T1000 (cell line): ENCODE results near the gene IGLL5.

Experiments used
- DNase-seq: peaks from one replicate; lab custom pipeline; 2025; ENCODE audit warnings: mixed read lengths; lab: John Stamatoyannopoulos, UW

The IGLL5 gene

GRCh38 chr22:22887621-22888503, at the start of gene IGLL5:
IGLL5 (plus strand) TSS chr22:22887816; CDS start chr22:22888054, 238 bp downstream.
- no peak for DNase-seq

- DNase-seq: no peak
Observed at GRCh38 chr22:22838148-22838786, 49.3 kb upstream of the IGLL5 start.

- no peak for DNase-seq
Observed at GRCh38 chr22:22839570-22840314, 47.9 kb upstream of the IGLL5 start.

DNA sequence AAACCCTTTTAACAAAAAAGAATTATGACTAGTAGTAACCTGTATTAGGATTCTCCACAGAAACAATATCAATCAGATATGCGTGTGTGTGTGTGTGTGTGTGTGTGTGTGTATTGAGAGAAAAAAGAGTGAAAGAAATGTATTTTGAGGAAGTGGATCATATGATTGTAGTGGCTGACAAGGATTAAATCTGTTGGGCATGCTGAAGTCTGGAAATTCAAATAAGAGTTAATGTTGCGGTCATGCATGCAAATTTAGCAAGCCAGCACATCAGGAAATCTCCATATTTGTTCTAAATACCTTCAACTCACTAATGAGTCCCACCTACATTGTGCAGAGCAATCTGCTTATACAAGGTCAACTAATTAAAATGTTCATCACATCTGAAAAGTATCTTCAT, 46.8 kb upstream of the IGLL5 start:
- no peak for DNase-seq

DNA sequence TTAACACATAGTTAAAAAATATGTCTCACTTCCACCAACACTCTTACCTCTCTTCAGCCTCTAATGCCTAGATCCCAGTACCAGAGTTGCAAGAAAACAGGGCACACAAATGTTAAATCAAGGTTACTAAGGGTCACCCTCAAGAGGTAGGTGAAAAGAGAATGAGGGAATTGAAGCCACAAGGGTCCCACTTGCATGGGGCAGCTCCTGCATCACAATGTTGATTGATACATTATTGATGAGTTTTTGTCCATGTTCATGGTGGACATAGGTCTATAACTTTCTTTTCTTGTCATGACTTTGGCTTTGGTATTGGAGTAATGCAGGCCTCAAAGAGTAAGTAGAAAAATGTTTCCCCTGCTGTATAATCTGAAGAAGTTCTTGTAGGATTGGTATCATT, 46.0 kb upstream of the IGLL5 start:
- no peak for DNase-seq

GRCh38 chr22:22842085-22842484, 45.5 kb upstream of the IGLL5 start:
- no peak for DNase-seq

- no peak for DNase-seq
Observed at GRCh38 chr22:22843848-22844247, 43.8 kb upstream of the IGLL5 start.

DNA sequence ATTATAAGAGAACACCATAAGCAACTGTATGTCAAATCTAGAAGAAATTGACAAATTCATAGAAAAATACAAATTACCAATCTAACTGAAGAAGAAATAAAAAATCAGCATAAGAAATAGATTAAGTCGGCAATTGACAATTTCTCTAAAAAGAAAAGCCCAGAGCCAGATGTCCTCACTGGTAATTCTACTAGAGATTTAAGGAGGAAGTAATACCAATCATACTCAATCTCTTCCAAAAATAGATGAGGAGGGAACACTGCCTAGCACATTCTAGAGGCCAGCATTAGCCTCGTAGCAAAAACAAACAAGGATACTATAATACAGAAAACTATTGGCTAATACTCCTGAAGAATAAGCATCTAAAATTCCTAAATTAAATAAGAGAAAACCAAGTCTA, 40.4 kb upstream of the IGLL5 start:
- no peak for DNase-seq

GRCh38 chr22:22848364-22848866, 39.2 kb upstream of the IGLL5 start:
- DNase-seq: no peak

DNA sequence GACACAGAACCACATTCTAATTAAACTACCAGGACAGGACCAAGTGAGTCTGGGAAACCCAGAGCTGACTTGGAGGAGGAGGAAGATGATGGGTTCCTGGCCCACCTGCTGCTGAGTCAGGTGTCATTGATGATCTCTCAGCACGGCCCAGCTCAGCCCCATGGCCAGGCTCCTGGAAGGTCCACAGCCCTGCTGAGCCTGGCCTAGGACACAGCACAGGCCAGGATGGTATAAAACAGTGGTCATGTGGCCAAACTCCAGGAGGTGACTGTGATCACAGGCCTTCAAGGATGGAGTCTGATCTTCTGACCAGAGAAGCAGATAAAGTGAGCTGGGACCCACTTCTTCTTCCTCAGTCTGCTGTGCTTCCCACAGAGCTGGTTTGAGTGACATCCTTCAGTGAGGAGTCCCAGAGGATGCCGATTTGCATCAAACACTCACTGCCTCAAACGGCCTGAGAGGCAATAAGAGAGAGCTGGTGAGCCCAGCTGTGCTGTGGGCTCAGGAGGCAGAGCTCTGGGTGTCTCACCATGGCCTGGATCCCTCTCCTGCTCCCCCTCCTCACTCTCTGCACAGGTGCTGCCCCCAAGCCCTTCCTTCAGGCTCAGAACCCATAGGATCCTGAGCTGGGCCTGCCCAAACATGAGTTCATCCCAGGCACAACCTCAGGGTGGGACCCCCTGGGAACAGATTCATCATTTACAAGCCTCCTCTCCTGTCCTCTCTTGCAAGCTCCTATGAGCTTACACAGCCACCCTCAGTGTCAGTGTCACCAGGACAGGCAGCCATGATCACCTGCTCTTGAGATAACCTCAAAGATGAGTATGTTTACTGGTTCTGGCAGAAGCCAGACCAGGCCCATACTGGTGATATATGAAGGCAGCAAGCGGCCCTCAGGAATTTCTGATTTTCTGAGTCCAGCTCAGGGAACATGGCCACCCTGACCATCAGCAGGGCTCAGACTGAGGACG, 37.7 kb upstream of the IGLL5 start:
- DNase-seq: no peak

DNA sequence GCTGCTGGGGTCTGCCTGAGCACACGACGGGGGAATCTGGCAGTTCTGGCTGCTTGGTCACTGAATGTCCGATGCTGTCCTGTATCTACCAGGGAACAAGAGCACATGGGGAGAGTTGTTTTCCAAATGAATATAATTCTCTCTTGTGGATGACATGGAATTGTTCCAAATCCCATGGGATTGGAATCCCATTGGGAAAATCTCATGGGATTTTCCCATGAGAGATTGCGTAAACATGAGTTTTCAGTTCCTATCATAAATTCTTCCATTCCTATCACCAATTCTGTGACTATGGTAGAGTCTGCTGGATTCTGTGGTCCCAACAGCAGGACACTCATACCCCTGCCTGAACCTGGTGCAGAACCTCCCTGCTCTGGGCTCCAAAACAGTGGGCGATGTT, 35.6 kb upstream of the IGLL5 start:
- DNase-seq: no peak

GRCh38 chr22:22853713-22854112, 33.9 kb upstream of the IGLL5 start:
- DNase-seq: no peak

DNA sequence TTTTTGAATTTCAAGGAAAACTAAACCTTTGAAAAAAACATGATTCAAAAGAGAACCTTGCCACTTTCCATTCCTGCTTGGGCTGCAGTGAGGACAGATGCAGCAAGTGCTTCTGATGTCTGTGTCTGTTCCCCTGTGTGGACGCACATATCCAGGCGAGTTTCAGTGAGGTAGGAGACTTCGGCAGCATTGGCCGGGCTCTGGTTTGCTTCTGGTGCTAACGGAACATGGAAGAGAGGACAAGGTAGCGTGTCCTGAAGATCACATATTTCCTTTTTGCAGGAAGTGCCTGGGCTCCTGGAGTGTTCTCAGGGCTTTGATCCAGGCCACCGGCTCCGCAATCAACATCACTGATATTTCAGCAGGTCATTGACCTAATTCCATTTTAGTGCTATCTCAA, 33.1 kb upstream of the IGLL5 start:
- no peak for DNase-seq

- no peak for DNase-seq
Observed at GRCh38 chr22:22855085-22855484, 32.5 kb upstream of the IGLL5 start.

GRCh38 chr22:22855617-22856308, 31.9 kb upstream of the IGLL5 start:
- DNase-seq: no peak

DNA sequence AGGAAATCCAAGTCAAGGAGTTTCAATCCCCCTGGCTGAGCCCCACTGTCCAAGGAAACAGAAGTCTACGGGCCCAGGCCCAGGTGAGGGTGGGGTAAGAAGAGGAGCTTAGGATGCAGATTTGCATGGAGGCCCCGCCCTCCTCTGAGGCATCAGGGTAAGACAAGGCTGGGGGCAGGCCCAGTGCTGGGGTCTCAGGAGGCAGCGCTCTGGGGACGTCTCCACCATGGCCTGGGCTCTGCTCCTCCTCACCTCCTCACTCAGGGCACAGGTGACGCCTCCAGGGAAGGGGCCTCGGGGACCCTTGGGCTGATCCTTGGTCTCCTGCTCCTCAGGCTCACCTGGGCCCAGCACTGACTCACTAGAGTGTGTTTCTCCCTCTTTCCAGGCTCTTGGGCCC, 31.3 kb upstream of the IGLL5 start:
- no peak for DNase-seq

GRCh38 chr22:22856885-22857606, 30.6 kb upstream of the IGLL5 start:
- DNase-seq: no peak

DNA sequence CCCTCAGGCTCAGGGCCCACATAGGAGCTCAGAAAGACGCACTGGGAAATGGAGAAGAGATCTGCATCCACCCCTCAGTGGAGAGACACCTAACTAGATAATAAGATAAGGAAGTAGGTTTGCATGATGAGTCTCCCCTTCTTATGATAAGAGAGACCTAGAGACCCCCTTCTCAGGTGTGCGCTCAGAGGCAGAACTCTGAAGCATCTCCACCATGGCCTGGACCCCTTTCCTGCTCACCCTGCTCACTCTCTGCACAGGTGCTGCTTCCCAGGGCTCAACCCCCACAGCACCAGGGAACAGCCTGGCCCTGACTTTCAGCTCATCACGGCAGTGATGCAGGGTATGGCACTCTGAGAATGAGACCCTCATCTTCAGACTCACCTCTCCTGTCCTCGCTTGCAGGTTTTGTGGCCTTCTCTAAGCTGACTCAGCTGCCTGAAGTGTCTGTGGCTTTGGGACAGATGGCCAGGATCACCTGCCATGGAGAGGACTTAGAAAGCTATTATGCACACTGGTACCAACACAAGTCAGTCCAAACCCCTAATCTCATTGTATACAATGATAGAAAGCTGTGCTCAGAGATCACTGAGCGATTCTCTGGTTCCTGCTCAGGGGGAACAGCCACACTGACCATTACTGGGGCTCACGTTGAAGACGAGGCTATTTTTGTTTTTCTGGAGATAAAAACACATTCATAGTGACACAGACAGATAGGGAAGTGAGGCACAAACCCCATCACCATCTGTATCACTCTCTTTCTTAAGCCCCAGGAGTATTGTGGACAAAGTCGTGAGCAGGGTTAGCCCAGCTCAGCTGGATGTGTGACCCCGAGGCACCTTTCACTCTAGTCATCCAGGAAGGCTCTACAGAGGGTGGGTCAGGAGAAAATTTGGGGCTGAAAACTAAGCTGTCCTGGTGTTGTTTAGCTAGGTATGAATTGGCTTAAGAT, 29.7 kb upstream of the IGLL5 start:
- no peak for DNase-seq

GRCh38 chr22:22858559-22858937, 29.1 kb upstream of the IGLL5 start:
- no peak for DNase-seq
